GM23248 (cell line): ENCODE results near the gene GPA33. TPM values are rescaled to one million over a fixed set of nuclear protein-coding genes. Genes with fewer than 3 reads are reported as not detected.

Source experiments
- DNase-seq: peaks from one replicate; pipeline ENCODE4 v3.0.0-alpha.2; 2015
- H2AFZ ChIP-seq: fragments of 200-600 bp; sonication (generic); 2 replicates; pipeline ENCODE4 v1.6.1; 2016; ENCODE audit warnings: antibody characterized with exemption
- H3F3A ChIP-seq: fragments of 200-600 bp; sonication (generic); 2 replicates; pipeline ENCODE4 v1.6.1; 2016; ENCODE audit warnings: mild to moderate bottlenecking, antibody characterized with exemption, mixed run types; ENCODE audit not compliant: insufficient read depth
- H3K27ac ChIP-seq: fragments of 200-600 bp; sonication (generic); 2 replicates; pipeline ENCODE4 v1.5.1; 2016; ENCODE audit warnings: mild to moderate bottlenecking
- H3K27me3 ChIP-seq: fragments of 200-600 bp; sonication (generic); replicated peaks from 2 replicates; pipeline ENCODE4 v1.6.1; 2016; ENCODE audit warnings: mild to moderate bottlenecking; ENCODE audit not compliant: insufficient read depth
- H3K36me3 ChIP-seq: fragments of 200-600 bp; sonication (generic); 2 replicates; pipeline ENCODE4 v1.6.1; 2016; ENCODE audit warnings: low read depth, mild to moderate bottlenecking
- H3K4me1 ChIP-seq: fragments of 200-600 bp; sonication (generic); 2 replicates; pipeline ENCODE4 v1.6.1; 2016; ENCODE audit warnings: mild to moderate bottlenecking; ENCODE audit not compliant: insufficient read depth
- H3K4me2 ChIP-seq: fragments of 200-600 bp; sonication (generic); one replicate; pipeline ENCODE4 v1.6.1; 2016; ENCODE audit warnings: mild to moderate bottlenecking; ENCODE audit not compliant: unreplicated experiment
- H3K4me3 ChIP-seq: fragments of 200-600 bp; sonication (generic); 2 replicates; pipeline ENCODE4 v1.5.1; 2016; ENCODE audit warnings: mild to moderate bottlenecking
- H3K79me2 ChIP-seq: fragments of 200-600 bp; sonication (generic); 2 replicates; pipeline ENCODE4 v1.6.1; 2016; ENCODE audit warnings: mild to moderate bottlenecking; ENCODE audit not compliant: insufficient read depth
- H3K9ac ChIP-seq: fragments of 200-600 bp; sonication (generic); 2 replicates; pipeline ENCODE4 v1.6.1; 2016; ENCODE audit warnings: mild to moderate bottlenecking
- H3K9me2 ChIP-seq: fragments of 200-600 bp; sonication (generic); 2 replicates; pipeline ENCODE4 v1.6.1; 2016; ENCODE audit warnings: mixed run types, mild to moderate bottlenecking, moderate library complexity; ENCODE audit not compliant: insufficient read depth
- H3K9me3 ChIP-seq: fragments of 200-600 bp; sonication (generic); one replicate; pipeline ENCODE4 v1.6.1; 2017; ENCODE audit warnings: low read depth
- H4K20me1 ChIP-seq: fragments of 200-600 bp; sonication (generic); 2 replicates; pipeline ENCODE4 v1.6.0; 2016; ENCODE audit not compliant: insufficient read depth
- EZH2 ChIP-seq: fragments of 200-600 bp; sonication (generic); IDR thresholded peaks from 2 replicates; pipeline ENCODE4 v1.6.1; 2018; ENCODE audit warnings: antibody characterized with exemption, mild to moderate bottlenecking; ENCODE audit not compliant: insufficient read depth, poor library complexity, severe bottlenecking
- EZH2phosphoT487 ChIP-seq: fragments of 200-600 bp; sonication (generic); IDR thresholded peaks from 2 replicates; pipeline ENCODE4 v1.6.1; 2018; ENCODE audit warnings: antibody characterized with exemption, moderate library complexity, mild to moderate bottlenecking, low read depth; ENCODE audit not compliant: insufficient read depth
- WGBS, 2 experiments: methylation state at CpG; one replicate each; pipeline ENCODE4 v1.1.6; 2015 to 2017; ENCODE audit warnings: low lambda C conversion rate in 2 of 2, low coverage in 1 of 2; ENCODE audit errors: missing lambda C conversion rate in 2 of 2; 5-methylcytosine and 5-hydroxymethylcytosine counted together
- in situ Hi-C: fragments of 300-500 bp; cut with MboI; formaldehyde crosslinking; loops from 2 replicates; pipeline ENCODE4 v1.15.0; 2020
- polyA plus RNA-seq: library from polyadenylated mRNA; unstranded; fragments of >200 nt; fragmentation: Nextera tagmentation; extraction: Ambion mirVana; gene quantifications from 2 replicates; pipeline ENCODE4 v1.2.1, GENCODE V29; 2016
- total RNA-seq: library from RNA; depleted of rRNA; stranded (reverse); fragments of >200 nt; shearing (Covaris generic); gene quantifications from 2 replicates; pipeline ENCODE4 v1.2.3, GENCODE V29; 2014

The GPA33 gene
- total and polyA plus RNA-seq, 2 experiments from 2014 or later = not detected

GRCh38 chr1:167104256-167104633 lies 14.1 kb upstream of the GPA33 start:
- no peaks in the 10 kb centered on the region for H4K20me1 ChIP-seq
- H3K27me3 ChIP-seq = 0 out of 2 replicates have a peak, but pooled peaks cover 4% of the 10 kb centered on the region
- no peaks in the 10 kb centered on the region for H3K9me3 ChIP-seq
- H3K4me3 ChIP-seq = no peak overlapping the region
- H3K79me2 ChIP-seq = no peaks in the 10 kb centered on the region
- DNase-seq = no peak
- H3K9ac ChIP-seq = no peak overlapping the region
- H3F3A ChIP-seq = no peaks in the 10 kb centered on the region
- H3K36me3 ChIP-seq = no peaks in the 10 kb centered on the region
- H3K4me2 ChIP-seq = no peak overlapping the region
- in situ Hi-C loops = no loop called here
- H3K9me2 ChIP-seq = no peaks in the 10 kb centered on the region
- no peaks in the 10 kb centered on the region for H3K4me1 ChIP-seq
- no peak overlapping the region for H2AFZ ChIP-seq
- TF ChIP-seq EZH2 (no peak), EZH2phosphoT487 (no peak)
- H3K27ac ChIP-seq = no peak overlapping the region
- WGBS, 2 experiments = 70 to 77% methylated on average over 6 of the region's 6 CpGs

GRCh38 chr1:167102906-167103573 lies 12.9 kb upstream of the GPA33 start:
- in situ Hi-C loops = no loop called here
- Histone ChIP-seq H4K20me1 (no peaks in the 10 kb centered on the region), H2AFZ (no peak overlapping the region), H3F3A (no peaks in the 10 kb centered on the region), H3K9ac (no peak overlapping the region), H3K36me3 (no peaks in the 10 kb centered on the region), H3K9me3 (no peaks in the 10 kb centered on the region), H3K27me3 (0 out of 2 replicates have a peak, but pooled peaks cover 4% of the 10 kb centered on the region), H3K27ac (no peak overlapping the region), H3K79me2 (no peaks in the 10 kb centered on the region), H3K4me3 (no peak overlapping the region), H3K4me2 (no peak overlapping the region), H3K9me2 (no peaks in the 10 kb centered on the region), H3K4me1 (no peaks in the 10 kb centered on the region)
- 39 to 60% methylated on average over 5 of the region's 5 CpGs for WGBS, 2 experiments
- TF ChIP-seq EZH2phosphoT487 (no peak), EZH2 (no peak)
- DNase-seq = no peak

- H3K27ac ChIP-seq = no peak overlapping the region
- in situ Hi-C loops = no loop called here
- no peak overlapping the region for H3K9ac ChIP-seq
- H3K4me2 ChIP-seq = no peak overlapping the region
- no peaks in the 10 kb centered on the region for H3K36me3 ChIP-seq
- H3K9me3 ChIP-seq = no peaks in the 10 kb centered on the region
- H3K4me1 ChIP-seq = no peaks in the 10 kb centered on the region
- no peak overlapping the region for H2AFZ ChIP-seq
- no peak for DNase-seq
- 33 to 44% methylated on average over 2 of the region's 2 CpGs for WGBS, 2 experiments
- no peaks in the 10 kb centered on the region for H3K9me2 ChIP-seq
- H4K20me1 ChIP-seq = no peaks in the 10 kb centered on the region
- no peaks in the 10 kb centered on the region for H3K79me2 ChIP-seq
- no peak overlapping the region for H3K4me3 ChIP-seq
- peaks cover 11% of the 10 kb centered on the region; the same call in 1 of the 2 replicates for H3K27me3 ChIP-seq
- no peaks in the 10 kb centered on the region for H3F3A ChIP-seq
- no peak for TF ChIP-seq EZH2phosphoT487
- TF ChIP-seq EZH2 = no peak
Observed at GRCh38 chr1:167101754-167102153, 11.6 kb upstream of the GPA33 start.

- peaks cover 13% of the 10 kb centered on the region; the same call in 1 of the 2 replicates for H3K27me3 ChIP-seq
- in situ Hi-C loops = no loop called here
- H2AFZ ChIP-seq = no peak overlapping the region
- H4K20me1 ChIP-seq = no peaks in the 10 kb centered on the region
- no peak overlapping the region for H3K4me3 ChIP-seq
- H3K9me2 ChIP-seq = no peaks in the 10 kb centered on the region
- H3K4me1 ChIP-seq = no peaks in the 10 kb centered on the region
- no peak overlapping the region for H3K9ac ChIP-seq
- no peaks in the 10 kb centered on the region for H3K79me2 ChIP-seq
- 30 to 33% methylated on average over 2 of the region's 2 CpGs for WGBS, 2 experiments
- no peak for DNase-seq
- no peaks in the 10 kb centered on the region for H3F3A ChIP-seq
- H3K4me2 ChIP-seq = no peak overlapping the region
- H3K9me3 ChIP-seq = no peaks in the 10 kb centered on the region
- H3K36me3 ChIP-seq = no peaks in the 10 kb centered on the region
- H3K27ac ChIP-seq = no peak overlapping the region
- no peak for TF ChIP-seq EZH2phosphoT487
- no peak for TF ChIP-seq EZH2
Observed at GRCh38 chr1:167100730-167101129, 10.6 kb upstream of the GPA33 start.

- Histone ChIP-seq H3K9ac (no peak overlapping the region), H3K4me1 (no peaks in the 10 kb centered on the region), H3K9me2 (no peaks in the 10 kb centered on the region), H3K27ac (no peak overlapping the region), H2AFZ (no peak overlapping the region), H4K20me1 (no peaks in the 10 kb centered on the region), H3K4me3 (no peak overlapping the region), H3K27me3 (peaks cover 9% of the 10 kb centered on the region; the same call in 1 of the 2 replicates), H3K4me2 (no peak overlapping the region), H3K79me2 (no peaks in the 10 kb centered on the region), H3K9me3 (no peaks in the 10 kb centered on the region), H3F3A (no peaks in the 10 kb centered on the region), H3K36me3 (no peaks in the 10 kb centered on the region)
- TF ChIP-seq EZH2phosphoT487 = no peak
- TF ChIP-seq EZH2 = no peak
- in situ Hi-C loops = loop anchor here (25.0 kb wide), 1 partner anchor 587 kb away; no protein-coding TSS in a partner anchor
- 4 to 5% methylated on average over 1 of the region's 1 CpG for WGBS, 2 experiments
- no peak for DNase-seq
Observed at GRCh38 chr1:167099851-167100250, 9.7 kb upstream of the GPA33 start.
